Measurements from ENCODE around the gene NAP1L5. TPM values are rescaled to one million over a fixed set of nuclear protein-coding genes. Genes with fewer than 3 reads are reported as not detected.

The NAP1L5 gene
- total RNA-seq, 1 experiment from 2014 or later: 5.5 TPM

DNA sequence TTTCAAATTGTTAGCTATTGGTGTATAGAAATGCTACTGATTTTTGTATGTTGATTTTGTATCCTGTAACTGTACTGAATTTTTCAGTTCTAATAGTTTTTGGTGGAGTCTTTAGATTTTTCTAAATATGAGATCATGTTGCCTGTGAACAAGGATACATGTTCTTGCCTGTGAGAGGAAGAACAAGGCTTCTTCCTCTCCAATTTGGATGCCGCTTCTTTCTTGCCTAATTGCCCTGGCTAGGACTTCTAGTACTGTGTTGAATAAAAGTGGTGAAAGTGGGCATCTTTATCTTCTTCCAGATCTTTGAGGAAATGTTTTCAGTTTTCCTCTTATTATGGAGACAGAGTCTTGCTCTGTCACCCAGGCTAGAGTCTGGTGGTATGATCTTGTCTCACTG, 16.2 kb upstream of the NAP1L5 start:
- H3K4me3 ChIP-seq: no peak overlapping the region
- H3K4me1 ChIP-seq (replicated peaks): no peaks in the 10 kb centered on the region
- no peaks in the 10 kb centered on the region for H3K27me3 ChIP-seq (replicated peaks)
- H3K27ac ChIP-seq: no peak overlapping the region
- DNase-seq (ENCODE audit: low read depth in 1 of 2, low spot score in 2 of 2): no peak
- H3K36me3 ChIP-seq: peaks cover 5% of the 10 kb centered on the region
- H3K9me3 ChIP-seq (replicated peaks): peaks cover 5% of the 10 kb centered on the region

DNA sequence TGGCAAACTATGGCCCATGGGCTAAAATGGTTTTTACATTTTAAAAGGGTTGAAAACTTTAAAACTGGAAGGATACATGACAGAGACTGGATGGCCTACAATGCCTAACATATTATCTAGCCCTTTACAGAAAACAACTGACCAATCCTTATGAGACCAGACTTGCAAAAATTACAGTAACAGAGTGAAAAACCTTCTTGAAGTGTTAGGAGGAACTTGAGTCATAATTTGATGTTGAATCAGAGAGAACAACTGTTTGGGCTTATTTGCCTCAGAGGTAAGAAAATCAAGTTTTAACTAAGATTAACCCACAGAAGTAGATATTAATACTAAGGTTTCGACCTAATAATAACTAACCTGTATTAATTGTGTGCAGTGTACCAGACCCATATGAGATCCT, 12.4 kb upstream of the NAP1L5 start:
- Histone ChIP-seq H3K36me3 (no peaks in the 10 kb centered on the region; the same call in none of the 2 replicates), H3K27me3 (replicated peaks) (no peaks in the 10 kb centered on the region), H3K27ac (no peak overlapping the region), H3K9me3 (replicated peaks) (no peaks in the 10 kb centered on the region), H3K4me3 (no peak overlapping the region), H3K4me1 (replicated peaks) (no peaks in the 10 kb centered on the region)
- DNase-seq (ENCODE audit: low read depth in 1 of 2, low spot score in 2 of 2): no peak

DNA sequence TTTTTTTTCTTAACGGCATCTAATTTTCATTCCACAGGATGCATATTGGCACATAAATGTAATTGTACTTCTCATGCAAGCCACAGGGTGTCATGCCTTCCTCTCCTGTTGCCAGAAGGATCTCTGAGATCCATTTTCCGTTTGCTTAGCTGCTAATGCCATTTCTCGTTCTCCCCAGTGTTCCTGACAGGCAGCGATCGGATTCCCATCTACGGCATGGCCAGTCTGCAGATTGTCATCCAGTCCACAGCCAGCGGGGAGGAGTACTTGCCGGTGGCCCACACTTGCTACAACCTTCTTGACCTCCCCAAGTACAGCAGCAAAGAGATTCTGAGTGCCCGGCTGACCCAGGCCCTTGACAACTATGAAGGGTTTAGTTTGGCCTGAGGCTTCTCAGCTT, 8.9 kb upstream of the NAP1L5 start:
- peak in 1 of 2 experiments; percentile 31 for DNase-seq (ENCODE audit: low read depth in 1 of 2, low spot score in 2 of 2)
- H3K4me3 ChIP-seq: no peak overlapping the region
- H3K27ac ChIP-seq: no peak overlapping the region
- H3K9me3 ChIP-seq (replicated peaks): no peaks in the 10 kb centered on the region
- H3K36me3 ChIP-seq: no peaks in the 10 kb centered on the region; the same call in none of the 2 replicates
- H3K4me1 ChIP-seq (replicated peaks): no peaks in the 10 kb centered on the region
- no peaks in the 10 kb centered on the region for H3K27me3 ChIP-seq (replicated peaks)

DNA sequence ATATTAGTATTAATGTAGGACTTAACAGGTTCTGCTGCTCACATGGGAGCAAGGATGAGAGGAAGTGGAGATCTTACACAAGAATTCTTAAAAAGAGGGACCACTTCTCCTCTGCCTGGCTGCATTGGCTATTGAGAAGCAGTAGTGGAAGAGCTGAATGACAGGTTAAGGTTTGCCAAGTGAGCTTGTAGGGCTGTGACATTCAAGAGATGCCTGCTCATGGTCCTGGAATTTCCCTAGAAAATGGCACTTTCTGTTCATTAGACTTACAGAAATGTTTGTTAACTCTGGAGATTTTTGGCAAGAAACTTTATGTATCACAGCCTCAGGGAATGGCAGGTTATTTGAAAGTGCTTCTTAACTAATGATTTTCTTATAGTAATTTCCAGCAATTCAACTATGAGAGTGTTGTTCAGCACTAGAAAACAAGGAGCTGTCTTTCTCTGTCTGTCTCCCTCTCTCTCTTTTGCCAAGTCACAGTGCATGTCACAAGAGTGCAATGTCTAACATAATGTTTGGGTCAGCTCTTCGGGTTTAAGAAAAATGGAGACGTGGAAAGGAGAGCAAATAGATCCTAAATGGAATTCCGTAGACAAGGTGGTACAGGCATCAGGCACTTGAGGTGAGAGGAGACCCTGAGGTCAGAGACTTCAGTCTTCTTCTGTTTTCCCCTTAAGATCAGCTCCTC, 8.3 kb upstream of the NAP1L5 start:
- no peak overlapping the region for H3K4me3 ChIP-seq
- no peaks in the 10 kb centered on the region for H3K4me1 ChIP-seq (replicated peaks)
- no peaks in the 10 kb centered on the region for H3K27me3 ChIP-seq (replicated peaks)
- no peaks in the 10 kb centered on the region for H3K9me3 ChIP-seq (replicated peaks)
- peak in 1 of 2 experiments; percentile 4 for DNase-seq (ENCODE audit: low read depth in 1 of 2, low spot score in 2 of 2)
- H3K36me3 ChIP-seq: no peaks in the 10 kb centered on the region; the same call in none of the 2 replicates
- H3K27ac ChIP-seq: no peak overlapping the region

DNA sequence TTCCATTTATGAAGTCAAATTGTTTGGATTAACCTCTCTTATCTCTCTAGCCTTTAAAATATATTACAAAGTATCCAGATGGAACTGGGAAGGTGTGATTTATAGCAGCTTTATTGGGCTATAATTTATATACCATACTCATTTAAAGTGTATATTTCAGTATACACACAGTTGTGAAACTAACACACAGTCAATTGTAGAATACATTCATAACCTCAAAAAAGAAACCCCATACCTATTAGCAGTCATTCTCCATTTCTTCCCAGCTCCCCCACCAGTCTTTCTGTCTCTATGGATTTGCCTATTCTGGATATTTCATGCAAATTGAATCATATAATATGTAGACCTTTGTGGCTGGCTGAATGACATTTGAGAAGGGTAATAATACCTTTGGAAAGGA, 7.6 kb upstream of the NAP1L5 start:
- Histone ChIP-seq H3K27me3 (replicated peaks) (no peaks in the 10 kb centered on the region), H3K27ac (no peak overlapping the region), H3K9me3 (replicated peaks) (no peaks in the 10 kb centered on the region), H3K36me3 (no peaks in the 10 kb centered on the region; the same call in none of the 2 replicates), H3K4me1 (replicated peaks) (no peaks in the 10 kb centered on the region), H3K4me3 (no peak overlapping the region)
- no peak for DNase-seq (ENCODE audit: low read depth in 1 of 2, low spot score in 2 of 2)

DNA sequence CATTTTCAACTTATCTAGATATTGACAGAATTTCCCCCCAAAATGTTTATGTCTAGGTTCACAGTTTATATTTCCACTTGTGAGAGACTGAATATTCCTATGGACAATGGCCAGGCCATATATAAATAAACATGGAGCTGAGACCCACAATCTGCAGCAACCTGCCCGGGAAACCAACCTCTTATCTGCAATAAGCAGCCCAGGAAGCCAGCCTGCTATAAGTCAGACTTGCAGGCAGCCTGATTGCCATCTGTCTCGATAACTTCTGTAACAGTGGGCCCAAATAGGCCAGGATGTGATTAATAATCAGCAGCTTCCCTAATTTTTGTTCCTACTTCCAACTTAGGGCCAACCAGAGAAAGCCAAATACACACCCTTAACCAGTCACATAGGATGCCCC, 5.2 kb upstream of the NAP1L5 start:
- Histone ChIP-seq H3K4me1 (replicated peaks) (peaks cover 5% of the 10 kb centered on the region; the same call in 1 of the 2 replicates), H3K27me3 (replicated peaks) (no peaks in the 10 kb centered on the region), H3K9me3 (replicated peaks) (no peaks in the 10 kb centered on the region), H3K27ac (no peak overlapping the region), H3K36me3 (no peaks in the 10 kb centered on the region; the same call in 1 of the 2 replicates), H3K4me3 (no peak overlapping the region)
- no peak for DNase-seq (ENCODE audit: low read depth in 1 of 2, low spot score in 2 of 2)

DNA sequence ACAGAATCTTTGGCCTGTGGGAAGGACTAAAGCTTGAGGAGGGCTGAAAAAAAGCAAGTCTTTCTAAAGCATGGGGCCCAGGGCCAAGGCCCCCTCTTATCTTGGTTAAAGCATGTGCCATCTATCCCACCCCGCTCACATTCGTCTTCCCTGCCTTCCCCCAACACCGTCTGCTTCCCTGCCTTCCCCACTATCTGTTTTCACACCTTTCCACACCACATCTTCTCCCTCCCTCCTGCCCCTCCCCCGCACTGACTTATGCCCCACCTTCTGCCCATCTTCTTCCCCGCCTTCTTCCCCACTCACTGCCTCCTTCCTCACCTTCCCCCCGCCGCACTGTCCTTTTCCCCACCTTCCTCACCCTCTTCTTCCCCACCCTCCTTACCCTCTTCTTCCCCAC, 890 bp upstream of the NAP1L5 start:
- Histone ChIP-seq H3K9me3 (replicated peaks) (no peaks in the 10 kb centered on the region), H3K4me1 (replicated peaks) (peaks cover 7% of the 10 kb centered on the region; the same call in 1 of the 2 replicates), H3K36me3 (no peaks in the 10 kb centered on the region), H3K27me3 (replicated peaks) (no peaks in the 10 kb centered on the region), H3K4me3 (no peak overlapping the region), H3K27ac (no peak overlapping the region)
- DNase-seq (ENCODE audit: low read depth in 1 of 2, low spot score in 2 of 2): no peak

DNA sequence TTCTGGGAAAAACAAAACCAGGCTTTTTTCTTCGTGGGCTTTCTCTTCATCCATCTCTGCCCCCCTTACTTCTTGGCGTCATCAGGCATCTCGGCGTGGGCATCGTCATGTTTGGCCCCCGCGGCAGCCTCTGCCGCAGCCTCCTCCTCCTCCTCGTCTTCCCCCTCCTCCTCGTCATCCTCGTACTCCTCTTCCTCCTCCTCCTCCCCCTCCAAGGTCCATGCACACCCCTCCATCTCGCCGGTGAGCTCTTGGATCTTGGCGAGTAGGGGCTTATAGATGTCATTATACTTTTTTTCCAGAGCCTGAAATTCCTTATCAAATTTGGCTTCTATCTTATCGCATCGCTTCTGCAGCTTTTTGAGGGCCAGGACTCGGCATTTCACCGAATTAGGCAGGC, 488 bp downstream of the NAP1L5 start:
- Histone ChIP-seq H3K4me3 (peak overlapping the region; percentile 64), H3K4me1 (replicated peaks) (peaks cover 7% of the 10 kb centered on the region; the same call in 1 of the 2 replicates), H3K36me3 (no peaks in the 10 kb centered on the region), H3K27me3 (replicated peaks) (no peaks in the 10 kb centered on the region), H3K9me3 (replicated peaks) (no peaks in the 10 kb centered on the region), H3K27ac (peak overlapping the region; percentile 44; the same call in 1 of the 2 replicates)
- DNase-seq (ENCODE audit: low read depth in 1 of 2, low spot score in 2 of 2): peak in 1 of 2 experiments; percentile 7

DNA sequence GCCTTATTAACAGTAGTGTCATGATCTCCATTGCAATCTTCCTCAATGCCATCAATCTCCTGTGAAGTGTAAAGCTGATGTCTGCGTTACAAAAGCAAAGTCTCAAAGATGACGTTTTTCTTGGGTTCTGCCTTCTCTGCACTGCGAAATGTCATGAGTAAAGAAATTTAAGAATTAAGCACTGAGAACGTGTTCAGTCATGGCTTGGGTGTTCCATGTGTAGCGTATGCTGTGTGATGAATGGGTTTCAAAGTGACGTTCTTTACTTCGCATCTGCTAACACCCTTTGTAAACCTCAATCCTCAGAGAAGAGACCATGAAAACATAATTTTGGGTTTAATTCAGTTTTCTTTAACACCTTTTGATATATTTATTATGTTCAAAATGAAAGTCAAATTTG, 999 bp downstream of the NAP1L5 start:
- Histone ChIP-seq H3K9me3 (replicated peaks) (no peaks in the 10 kb centered on the region), H3K27ac (0 out of 2 replicates have a peak overlapping the region, but pooled peaks have one; percentile 2), H3K4me3 (peak overlapping the region; percentile 64), H3K36me3 (no peaks in the 10 kb centered on the region), H3K4me1 (replicated peaks) (peaks cover 7% of the 10 kb centered on the region; the same call in 1 of the 2 replicates), H3K27me3 (replicated peaks) (no peaks in the 10 kb centered on the region)
- DNase-seq (ENCODE audit: low read depth in 1 of 2, low spot score in 2 of 2): no peak

DNA sequence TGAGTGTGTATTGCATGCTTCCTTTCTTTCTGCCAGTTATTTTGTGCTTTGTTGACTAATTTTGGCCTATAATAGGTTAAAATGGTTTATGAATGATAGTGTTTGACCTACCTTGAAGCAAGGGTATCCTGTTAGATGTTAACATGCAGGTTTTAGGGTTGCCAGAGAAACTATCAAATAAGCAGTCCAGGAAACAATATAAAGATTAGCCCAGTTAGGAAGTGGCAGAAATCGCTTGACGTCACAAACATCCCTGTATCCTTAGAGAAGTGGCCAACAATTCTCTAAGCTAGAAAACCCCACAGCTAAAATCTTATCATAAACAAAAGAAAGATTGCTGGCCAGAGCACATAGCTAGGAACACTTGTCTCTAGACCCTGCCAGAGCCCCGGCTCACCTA, 3.8 kb downstream of the NAP1L5 start:
- H3K4me1 ChIP-seq (replicated peaks): peaks cover 7% of the 10 kb centered on the region; the same call in 1 of the 2 replicates
- no peaks in the 10 kb centered on the region for H3K9me3 ChIP-seq (replicated peaks)
- no peak overlapping the region for H3K27ac ChIP-seq
- H3K4me3 ChIP-seq: no peak overlapping the region
- no peak for DNase-seq (ENCODE audit: low read depth in 1 of 2, low spot score in 2 of 2)
- no peaks in the 10 kb centered on the region for H3K27me3 ChIP-seq (replicated peaks)
- no peaks in the 10 kb centered on the region for H3K36me3 ChIP-seq

DNA sequence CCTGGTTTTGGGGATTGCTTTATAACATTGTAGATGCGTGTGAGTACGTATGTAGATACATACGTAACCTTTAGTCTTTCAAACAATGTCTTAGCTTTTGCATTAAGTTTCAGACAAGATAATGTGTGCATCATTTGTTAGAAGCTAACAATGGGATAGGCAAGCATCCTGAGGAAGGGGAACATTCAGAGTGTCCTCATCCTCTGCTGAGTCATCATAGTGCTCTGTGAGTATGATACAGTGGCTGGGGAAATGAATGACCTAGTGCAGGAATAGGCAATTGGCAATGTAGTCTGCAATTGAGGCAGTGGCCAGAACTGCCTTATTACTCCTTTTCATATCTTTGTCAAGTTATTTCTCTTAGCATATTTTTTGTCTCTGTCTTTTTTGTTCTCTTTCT, 7.3 kb downstream of the NAP1L5 start:
- no peak for DNase-seq (ENCODE audit: low read depth in 1 of 2, low spot score in 2 of 2)
- no peaks in the 10 kb centered on the region for H3K9me3 ChIP-seq (replicated peaks)
- H3K36me3 ChIP-seq: 0 out of 2 replicates have a peak, but pooled peaks cover 4% of the 10 kb centered on the region
- no peak overlapping the region for H3K27ac ChIP-seq
- H3K4me1 ChIP-seq (replicated peaks): no peaks in the 10 kb centered on the region
- no peak overlapping the region for H3K4me3 ChIP-seq
- H3K27me3 ChIP-seq (replicated peaks): no peaks in the 10 kb centered on the region

DNA sequence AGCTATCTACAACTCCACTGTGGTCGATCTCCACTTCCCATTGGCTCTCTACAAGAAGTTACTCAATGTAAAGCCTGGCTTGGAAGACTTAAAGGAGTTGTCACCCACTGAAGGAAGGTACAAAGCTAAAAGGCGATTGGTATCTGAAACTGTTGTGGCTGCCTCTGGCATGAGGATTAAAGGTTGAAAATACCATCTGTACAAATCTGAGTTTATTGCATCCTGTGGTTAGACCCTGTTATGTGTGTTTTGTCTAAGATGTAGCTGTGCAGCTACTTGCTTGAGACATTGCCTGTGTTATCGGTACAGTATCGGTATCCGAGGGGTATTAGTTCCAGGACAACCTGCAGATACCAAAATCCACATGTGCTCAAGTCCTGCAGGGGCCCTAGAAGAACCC, 16.4 kb downstream of the NAP1L5 start:
- no peak overlapping the region for H3K4me3 ChIP-seq
- DNase-seq (ENCODE audit: low read depth in 1 of 2, low spot score in 2 of 2): no peak

DNA sequence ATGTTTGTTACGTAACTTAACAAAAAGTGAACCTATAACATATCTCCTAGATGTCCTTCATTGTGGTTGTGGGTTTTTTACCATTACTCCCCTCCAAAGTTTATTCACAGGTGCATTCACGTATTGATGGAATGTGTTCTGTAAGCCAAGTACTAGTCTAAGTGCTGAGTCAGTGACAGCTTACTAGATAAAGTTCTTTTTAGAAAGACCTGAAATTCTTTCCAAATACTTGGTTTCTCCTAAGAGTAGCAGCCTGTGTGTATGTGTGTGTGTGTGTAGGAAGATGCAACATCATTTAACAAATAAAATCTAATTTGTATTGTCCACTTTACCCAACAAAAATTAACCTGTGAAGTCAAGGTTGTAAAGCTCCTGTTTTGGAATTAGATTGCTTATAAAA, 22.1 kb downstream of the NAP1L5 start:
- H3K4me1 ChIP-seq (replicated peaks): no peaks in the 10 kb centered on the region
- DNase-seq (ENCODE audit: low read depth in 1 of 2, low spot score in 2 of 2): no peak
- no peaks in the 10 kb centered on the region for H3K9me3 ChIP-seq (replicated peaks)
- H3K4me3 ChIP-seq: no peak overlapping the region
- no peak overlapping the region for H3K27ac ChIP-seq
- H3K27me3 ChIP-seq (replicated peaks): no peaks in the 10 kb centered on the region
- H3K36me3 ChIP-seq: no peaks in the 10 kb centered on the region

More for the DNA sequence above, 16.4 kb downstream of the NAP1L5 start:
- no peaks in the 10 kb centered on the region for H3K4me1 ChIP-seq (replicated peaks)
- H3K9me3 ChIP-seq (replicated peaks): no peaks in the 10 kb centered on the region
- no peaks in the 10 kb centered on the region for H3K27me3 ChIP-seq (replicated peaks)
- peaks cover 4% of the 10 kb centered on the region; the same call in 1 of the 2 replicates for H3K36me3 ChIP-seq
- H3K27ac ChIP-seq: no peak overlapping the region

DNA sequence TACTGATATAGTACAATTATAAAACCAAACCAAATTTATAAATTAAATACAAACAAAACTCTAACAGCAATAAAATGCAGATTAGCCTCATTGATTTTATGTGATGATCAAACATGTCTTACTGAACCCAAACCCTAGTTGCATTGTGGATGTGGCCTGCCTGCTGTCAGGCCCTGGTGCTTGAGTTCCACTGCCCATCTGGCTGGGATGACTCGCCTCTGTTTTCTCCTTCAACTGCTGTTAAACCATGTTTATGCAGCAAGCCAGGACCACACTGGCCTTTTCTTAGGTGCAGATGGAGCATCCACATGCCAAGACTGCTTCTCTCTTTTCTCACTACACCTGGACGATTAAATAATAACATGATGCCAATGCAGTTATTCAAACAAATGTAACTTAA, 22.6 kb downstream of the NAP1L5 start:
- Histone ChIP-seq H3K27ac (no peak overlapping the region), H3K27me3 (replicated peaks) (no peaks in the 10 kb centered on the region), H3K4me3 (no peak overlapping the region), H3K36me3 (no peaks in the 10 kb centered on the region), H3K9me3 (replicated peaks) (no peaks in the 10 kb centered on the region), H3K4me1 (replicated peaks) (no peaks in the 10 kb centered on the region)
- DNase-seq (ENCODE audit: low read depth in 1 of 2, low spot score in 2 of 2): no peak
